Measurements from ENCODE around the gene COL27A1.

Gene COL27A1

GRCh38 chr9:114163517-114163951, 8.2 kb downstream of the COL27A1 start:
- ATAC-seq: peak; percentile 53
- no peak for TF ChIP-seq TCF4 (CRISPR knock-in tag; IDR thresholded peaks at IDR 0.05; ENCODE audit: borderline replicate concordance)
- no peak for TF ChIP-seq PPARA (CRISPR knock-in tag; IDR thresholded peaks at IDR 0.05; ENCODE audit: borderline replicate concordance)
- TF ChIP-seq CSRNP3 (CRISPR knock-in tag; IDR thresholded peaks at IDR 0.05): no peak
- TF ChIP-seq ZFP3 (CRISPR knock-in tag; IDR thresholded peaks at IDR 0.05): no peak
- no peak for TF ChIP-seq POU6F1 (CRISPR knock-in tag; IDR thresholded peaks at IDR 0.05; ENCODE audit: borderline replicate concordance, low read depth)
- no peak for TF ChIP-seq ZNF8 (CRISPR knock-in tag; IDR thresholded peaks at IDR 0.05)
- no peak for TF ChIP-seq PATZ1 (CRISPR knock-in tag; IDR thresholded peaks at IDR 0.05; ENCODE audit: borderline replicate concordance)
- no peak for TF ChIP-seq ARNTL (CRISPR knock-in tag; IDR thresholded peaks at IDR 0.05; ENCODE audit: borderline replicate concordance, low read depth)
- TF ChIP-seq OSR1 (CRISPR knock-in tag; IDR thresholded peaks at IDR 0.05): no peak
- no peak for TF ChIP-seq ISL1 (CRISPR knock-in tag; IDR thresholded peaks at IDR 0.05)
- no peak for TF ChIP-seq ZNF565 (CRISPR knock-in tag; conservative IDR thresholded peaks at IDR 0.05; ENCODE audit: low read depth)
- TF ChIP-seq ESRRG (CRISPR knock-in tag; IDR thresholded peaks at IDR 0.05): no peak
- TF ChIP-seq CREB5 (CRISPR knock-in tag; IDR thresholded peaks at IDR 0.05; ENCODE audit: low read depth): no peak

- ATAC-seq: no peak
- TF ChIP-seq ZFP3 (CRISPR knock-in tag; IDR thresholded peaks at IDR 0.05): no peak
- TF ChIP-seq SNAI2 (CRISPR knock-in tag; IDR thresholded peaks at IDR 0.05): no peak
- TF ChIP-seq GLIS3 (CRISPR knock-in tag; IDR thresholded peaks at IDR 0.05): no peak
- no peak for TF ChIP-seq ZNF70 (CRISPR knock-in tag; IDR thresholded peaks at IDR 0.05)
- TF ChIP-seq ZNF565 (CRISPR knock-in tag; conservative IDR thresholded peaks at IDR 0.05; ENCODE audit: low read depth): no peak
- TF ChIP-seq ARNTL (CRISPR knock-in tag; IDR thresholded peaks at IDR 0.05; ENCODE audit: borderline replicate concordance, low read depth): no peak
- TF ChIP-seq CREB5 (CRISPR knock-in tag; IDR thresholded peaks at IDR 0.05; ENCODE audit: low read depth): no peak
- TF ChIP-seq TOX (CRISPR knock-in tag; IDR thresholded peaks at IDR 0.05; ENCODE audit: borderline replicate concordance): no peak
- no peak for TF ChIP-seq RARB (CRISPR knock-in tag; IDR thresholded peaks at IDR 0.05)
- TF ChIP-seq ZFP30 (CRISPR knock-in tag; IDR thresholded peaks at IDR 0.05): no peak
- no peak for TF ChIP-seq TCF4 (CRISPR knock-in tag; IDR thresholded peaks at IDR 0.05; ENCODE audit: borderline replicate concordance)
- no peak for TF ChIP-seq ESRRG (CRISPR knock-in tag; IDR thresholded peaks at IDR 0.05)
- no peak for TF ChIP-seq ZC3H10 (CRISPR knock-in tag; IDR thresholded peaks at IDR 0.05)
- TF ChIP-seq PPARA (CRISPR knock-in tag; IDR thresholded peaks at IDR 0.05; ENCODE audit: borderline replicate concordance): no peak
- no peak for TF ChIP-seq PATZ1 (CRISPR knock-in tag; IDR thresholded peaks at IDR 0.05; ENCODE audit: borderline replicate concordance)
- no peak for TF ChIP-seq CSDC2 (CRISPR knock-in tag; IDR thresholded peaks at IDR 0.05)
These were observed 9.0 kb downstream of the COL27A1 start for GRCh38 chr9:114164191-114164794.
